ENCODE measurements around the gene NMRK1. TPM values are rescaled to one million over a fixed set of nuclear protein-coding genes. Genes with fewer than 3 reads are reported as not detected.

The NMRK1 gene
- total RNA-seq, 1 donor from 2014 or later = 8.8 TPM

DNA sequence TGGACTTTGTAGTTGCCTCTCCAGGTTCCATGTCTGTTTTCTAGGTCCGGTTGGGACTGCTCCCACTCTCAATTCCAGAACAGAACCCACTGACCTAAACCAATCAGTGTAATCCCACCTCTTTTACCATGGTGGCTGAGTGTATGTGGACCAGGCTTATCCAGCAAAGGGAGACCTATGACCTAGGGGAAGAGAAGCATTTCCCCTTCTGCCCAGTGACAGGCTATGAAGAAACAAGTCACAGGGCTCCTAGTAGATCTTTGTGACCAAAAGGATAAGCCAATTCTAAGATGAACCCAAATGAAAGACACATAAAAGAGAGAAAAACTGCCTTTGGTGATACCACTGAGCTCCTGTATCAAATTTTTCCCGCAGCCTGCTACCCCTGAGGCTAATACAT lies 6.3 kb downstream of the NMRK1 start:
- H3K27ac Mint-ChIP-seq = no peak overlapping the region
- ATAC-seq (ENCODE audit: low read depth) (no peak), DNase-seq (no peak)
- ChIA-PET CTCF (no interaction called here), POLR2A (no interaction called here)
- intact Hi-C loops (cut with micrococcal nuclease) = no loop called here
- H3K27me3 Mint-ChIP-seq = no peaks in the 10 kb centered on the region
- no peak overlapping the region for H3K4me3 Mint-ChIP-seq
- peaks cover 4% of the 10 kb centered on the region for H3K36me3 Mint-ChIP-seq (ENCODE audit: low read depth)
- no peaks in the 10 kb centered on the region for H3K9me3 Mint-ChIP-seq
- H3K4me1 Mint-ChIP-seq = peaks cover 8% of the 10 kb centered on the region
- TF ChIP-seq, protein P1, sequence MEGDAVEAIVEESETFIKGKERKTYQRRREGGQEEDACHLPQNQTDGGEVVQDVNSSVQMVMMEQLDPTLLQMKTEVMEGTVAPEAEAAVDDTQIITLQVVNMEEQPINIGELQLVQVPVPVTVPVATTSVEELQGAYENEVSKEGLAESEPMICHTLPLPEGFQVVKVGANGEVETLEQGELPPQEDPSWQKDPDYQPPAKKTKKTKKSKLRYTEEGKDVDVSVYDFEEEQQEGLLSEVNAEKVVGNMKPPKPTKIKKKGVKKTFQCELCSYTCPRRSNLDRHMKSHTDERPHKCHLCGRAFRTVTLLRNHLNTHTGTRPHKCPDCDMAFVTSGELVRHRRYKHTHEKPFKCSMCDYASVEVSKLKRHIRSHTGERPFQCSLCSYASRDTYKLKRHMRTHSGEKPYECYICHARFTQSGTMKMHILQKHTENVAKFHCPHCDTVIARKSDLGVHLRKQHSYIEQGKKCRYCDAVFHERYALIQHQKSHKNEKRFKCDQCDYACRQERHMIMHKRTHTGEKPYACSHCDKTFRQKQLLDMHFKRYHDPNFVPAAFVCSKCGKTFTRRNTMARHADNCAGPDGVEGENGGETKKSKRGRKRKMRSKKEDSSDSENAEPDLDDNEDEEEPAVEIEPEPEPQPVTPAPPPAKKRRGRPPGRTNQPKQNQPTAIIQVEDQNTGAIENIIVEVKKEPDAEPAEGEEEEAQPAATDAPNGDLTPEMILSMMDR (IDR thresholded peaks at IDR 0.05) = no peak

DNA sequence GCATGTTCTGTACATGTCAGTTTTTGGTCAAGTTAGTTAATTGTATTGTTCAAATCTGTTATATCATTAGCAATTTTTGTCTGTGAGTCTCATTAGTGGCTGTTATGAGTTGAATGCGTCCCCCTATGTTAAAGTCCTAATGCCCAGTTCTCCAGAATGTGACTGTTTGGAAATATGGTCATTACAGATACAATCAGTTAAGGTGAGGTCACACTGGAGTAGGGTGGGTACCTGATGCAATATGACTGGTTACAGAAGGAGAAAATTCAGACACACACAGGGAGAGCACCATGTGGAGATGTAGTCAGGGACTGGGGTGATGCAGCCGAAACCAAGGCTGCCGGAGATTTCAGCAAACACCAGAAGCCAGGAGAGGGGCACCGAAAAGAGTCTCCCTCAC lies 15.1 kb downstream of the NMRK1 start:
- Mint-ChIP-seq H3K9me3 (no peaks in the 10 kb centered on the region), H3K4me3 (no peak overlapping the region), H3K4me1 (peaks cover 11% of the 10 kb centered on the region), H3K36me3 (ENCODE audit: low read depth) (no peaks in the 10 kb centered on the region), H3K27ac (no peak overlapping the region), H3K27me3 (no peaks in the 10 kb centered on the region)
- ChIA-PET POLR2A (no interaction called here), CTCF (interaction anchor here (5.8 kb wide), 1 partner anchor 298 kb away, joined by 97 read pairs; no protein-coding TSS in a partner anchor)
- intact Hi-C loops (cut with micrococcal nuclease) = no loop called here
- no peak for ATAC-seq (ENCODE audit: low read depth)
- no peak for DNase-seq
- TF ChIP-seq, protein P1 (IDR thresholded peaks at IDR 0.05) = no peak

DNA sequence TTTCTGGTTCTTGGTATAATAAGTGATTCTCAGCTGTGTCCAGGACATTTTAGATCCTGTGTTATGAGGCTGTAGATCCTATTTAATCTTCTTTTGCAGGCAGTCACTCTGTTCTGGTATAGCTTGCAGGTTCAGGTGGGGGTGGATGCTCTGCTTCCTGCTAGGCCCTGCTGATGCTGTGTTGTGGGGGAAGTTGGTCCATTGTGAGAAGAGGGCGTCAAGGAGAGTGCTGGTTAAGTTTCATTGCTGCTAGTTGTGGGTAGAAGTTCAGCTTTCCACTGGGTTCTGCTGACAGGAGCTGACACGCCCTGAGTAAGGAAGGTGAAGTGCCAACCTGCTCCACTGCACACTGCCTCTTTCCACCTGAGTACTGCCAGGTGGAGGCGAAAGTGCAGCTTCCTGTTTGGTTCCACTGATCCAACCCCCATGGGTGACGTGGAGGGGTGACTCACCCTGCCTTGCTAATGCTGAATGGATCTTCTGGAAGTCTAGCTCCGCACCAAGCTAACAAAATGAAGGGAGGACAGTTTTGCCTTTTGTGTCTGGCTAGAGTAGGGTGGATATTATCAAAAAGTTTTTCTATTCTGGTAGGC lies 16.3 kb downstream of the NMRK1 start:
- peak; percentile 52 for ATAC-seq (ENCODE audit: low read depth)
- Mint-ChIP-seq H3K27me3 (no peaks in the 10 kb centered on the region), H3K27ac (no peak overlapping the region), H3K9me3 (no peaks in the 10 kb centered on the region), H3K4me1 (peaks cover 9% of the 10 kb centered on the region), H3K4me3 (no peak overlapping the region), H3K36me3 (ENCODE audit: low read depth) (no peaks in the 10 kb centered on the region)
- intact Hi-C loops (cut with micrococcal nuclease) = no loop called here
- ChIA-PET CTCF (interaction anchor here (0.8 kb wide), 1 partner anchor 15 kb away, joined by 3 read pairs; no protein-coding TSS in a partner anchor), POLR2A (interaction anchor here (0.6 to 1.4 kb wide), 3 partner anchors 24 to 119 kb away, joined by 3 to 4 read pairs (median 4); partner anchors contain the start of genes C9orf40 and CARNMT1)
- TF ChIP-seq, protein P1 (IDR thresholded peaks at IDR 0.05) = no peak
- DNase-seq = no peak

DNA sequence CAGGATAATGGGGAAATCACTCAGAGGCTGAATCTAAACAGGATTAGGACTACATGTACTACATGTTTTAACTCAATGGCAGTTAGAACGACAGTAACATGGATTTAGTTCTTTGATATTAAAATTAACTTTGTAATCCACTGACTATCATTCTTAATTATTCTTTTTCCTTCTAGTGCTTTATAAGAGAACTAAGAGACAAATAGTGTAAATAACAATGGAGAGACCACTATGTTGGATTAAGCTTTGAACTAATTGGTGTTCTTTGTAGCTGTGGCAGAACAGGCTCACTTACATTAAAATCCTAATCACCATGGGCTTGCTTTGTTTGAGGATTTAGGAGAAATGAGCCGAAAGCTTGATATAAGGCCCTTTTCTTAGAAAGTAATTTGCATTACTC lies 18.8 kb downstream of the NMRK1 start:
- Mint-ChIP-seq H3K9me3 (no peaks in the 10 kb centered on the region), H3K36me3 (ENCODE audit: low read depth) (no peaks in the 10 kb centered on the region), H3K4me3 (no peak overlapping the region), H3K4me1 (peaks cover 9% of the 10 kb centered on the region), H3K27ac (no peak overlapping the region), H3K27me3 (no peaks in the 10 kb centered on the region)
- DNase-seq (no peak), ATAC-seq (ENCODE audit: low read depth) (no peak)
- intact Hi-C loops (cut with micrococcal nuclease) = no loop called here
- TF ChIP-seq, protein P1 (IDR thresholded peaks at IDR 0.05) = no peak
- POLR2A ChIA-PET = no interaction called here
- CTCF ChIA-PET = interaction anchor here (1.3 to 1.7 kb wide), 2 partner anchors 64 to 293 kb away, joined by 3 to 4 read pairs; no protein-coding TSS in a partner anchor

DNA sequence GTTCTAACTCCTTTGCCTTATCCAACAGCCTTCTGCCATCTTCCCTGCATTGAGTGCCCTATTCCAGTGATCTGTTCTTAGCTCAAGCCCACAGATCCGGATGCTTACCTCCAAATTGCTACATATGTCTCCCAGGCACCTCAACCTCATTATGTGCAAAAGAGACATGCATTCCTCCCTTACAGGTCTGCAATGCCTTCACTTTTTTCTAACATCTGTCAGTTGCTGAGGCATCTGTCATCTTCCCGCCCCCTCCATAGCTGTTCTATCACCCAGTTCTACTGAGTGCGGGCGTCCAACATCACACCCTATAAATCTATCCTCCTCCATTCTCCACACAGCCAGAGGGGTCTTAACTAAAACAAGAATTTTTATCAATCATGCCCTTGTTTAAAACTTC lies 20.1 kb downstream of the NMRK1 start:
- Mint-ChIP-seq H3K27ac (no peak overlapping the region), H3K27me3 (no peaks in the 10 kb centered on the region), H3K36me3 (ENCODE audit: low read depth) (no peaks in the 10 kb centered on the region), H3K4me3 (no peak overlapping the region), H3K9me3 (no peaks in the 10 kb centered on the region), H3K4me1 (peaks cover 9% of the 10 kb centered on the region)
- DNase-seq (no peak), ATAC-seq (ENCODE audit: low read depth) (no peak)
- intact Hi-C loops (cut with micrococcal nuclease) = no loop called here
- TF ChIP-seq, protein P1 (IDR thresholded peaks at IDR 0.05) = no peak
- CTCF ChIA-PET = interaction anchor here (0.6 to 1.7 kb wide), 3 partner anchors 291 to 294 kb away, joined by 3 to 4 read pairs (median 3); no protein-coding TSS in a partner anchor
- POLR2A ChIA-PET = interaction anchor here (0.8 kb wide), 1 partner anchor 41 kb away, joined by 3 read pairs; no protein-coding TSS in a partner anchor
